PC-9 (cell line): ENCODE measurements around the gene OR52N5. TPM values are rescaled to one million over a fixed set of nuclear protein-coding genes. Genes with fewer than 3 reads are reported as not detected.
A peak's percentile ranks its signal among the peaks of the same experiment; 100 is the strongest.

Experiments used
- BruUV-seq: library from RNA; stranded (reverse); fragments of 400-500 nt; replicated peaks from 2 replicates; lab custom pipeline; 2021; lab: Mats Ljungman, UMichigan
- CTCF ChIA-PET: fragments of 300-600 bp; sonication (Branson Sonifier 250); formaldehyde crosslinking; loops from one replicate; lab custom pipeline; 2022; ENCODE audit warnings: antibody characterized with exemption; lab: Charles Lee
- POLR2A ChIA-PET: fragments of 300-600 bp; sonication (Branson Sonifier 250); formaldehyde crosslinking; loops from one replicate; lab custom pipeline; 2022; ENCODE audit warnings: antibody characterized with exemption; ENCODE audit not compliant: unreplicated experiment; lab: Charles Lee
- DNase-seq, 2 experiments: peaks; one replicate each; pipeline versions ENCODE4 v3.0.0 to v3.0.0-alpha.2; 2015 to 2022; ENCODE audit warnings: mixed read lengths in 1 of 2
- H2AFZ ChIP-seq: fragments of 200-600 bp; sonication (generic); 2 replicates; pipeline ENCODE4 v1.8.1; 2017; ENCODE audit warnings: antibody characterized with exemption
- H3F3A ChIP-seq: fragments of 200-600 bp; sonication (generic); 2 replicates; pipeline ENCODE4 v1.8.1; 2017; ENCODE audit warnings: antibody characterized with exemption, mild to moderate bottlenecking, low read depth; ENCODE audit not compliant: insufficient read depth
- H3K27ac ChIP-seq: fragments of 200-600 bp; sonication (generic); 2 replicates; pipeline ENCODE4 v1.6.1; 2016; ENCODE audit warnings: mixed run types
- H3K27me3 ChIP-seq: fragments of 200-600 bp; sonication (generic); 2 replicates; pipeline ENCODE4 v1.6.1; 2016; ENCODE audit warnings: low read depth, mixed run types; ENCODE audit not compliant: insufficient read depth
- H3K36me3 ChIP-seq: fragments of 200-600 bp; sonication (generic); 2 replicates; pipeline ENCODE4 v1.6.1; 2016; ENCODE audit warnings: low read depth, mixed run types
- H3K4me1 ChIP-seq: fragments of 200-600 bp; sonication (generic); replicated peaks from 2 replicates; pipeline ENCODE4 v1.6.1; 2016; ENCODE audit warnings: mixed run types; ENCODE audit not compliant: insufficient read depth
- H3K4me2 ChIP-seq: fragments of 200-600 bp; sonication (generic); 2 replicates; pipeline ENCODE4 v1.6.1; 2017; ENCODE audit warnings: mixed run types
- H3K4me3 ChIP-seq: fragments of 200-600 bp; sonication (generic); 2 replicates; pipeline ENCODE4 v1.6.1; 2016; ENCODE audit warnings: mixed run types
- H3K79me2 ChIP-seq: fragments of 200-600 bp; sonication (generic); 2 replicates; pipeline ENCODE4 v1.6.1; 2017; ENCODE audit warnings: low read depth, mixed run types
- H3K9me2 ChIP-seq: fragments of 200-600 bp; sonication (generic); 2 replicates; pipeline ENCODE4 v1.8.1; 2017; ENCODE audit warnings: mild to moderate bottlenecking; ENCODE audit not compliant: insufficient read depth
- H3K9me3 ChIP-seq: fragments of 200-600 bp; sonication (generic); 2 replicates; pipeline ENCODE4 v1.8.1; 2016; ENCODE audit warnings: low read depth; ENCODE audit not compliant: insufficient read depth
- H4K20me1 ChIP-seq: fragments of 200-600 bp; sonication (generic); 2 replicates; pipeline ENCODE4 v1.8.1; 2017; ENCODE audit not compliant: insufficient read depth
- CTCF ChIP-seq: fragments of 200-600 bp; sonication (generic); conservative IDR thresholded peaks from 2 replicates; pipeline ENCODE4 v1.6.1; 2017; ENCODE audit warnings: mixed run types, antibody characterized with exemption, mild to moderate bottlenecking, moderate library complexity
- EZH2 ChIP-seq: fragments of 200-600 bp; sonication (generic); IDR thresholded peaks from 2 replicates; pipeline ENCODE4 v1.8.0; 2017; ENCODE audit warnings: antibody characterized with exemption, low read depth
- intact Hi-C: fragments of 100-400 bp; cut with micrococcal nuclease; formaldehyde crosslinking; loops from one replicate; pipeline ENCODE4 v1.10.0; 2022; ENCODE audit not compliant: unreplicated experiment
- total RNA-seq: library from RNA; stranded (reverse); gene quantifications from 2 replicates; pipeline ENCODE4 v1.2.3, GENCODE V29; 2021

Gene OR52N5
- total RNA-seq, 1 experiment from 2014 or later, result not detected

- H3K27ac ChIP-seq, result no peak within 1 kb of the TSS
- ChIA-PET POLR2A (no interaction called here), CTCF (no interaction called here)
- no peaks in the 10 kb centered on the region for H3K9me3 ChIP-seq
- H3K79me2 ChIP-seq, result no peaks in the 10 kb centered on the region
- peak; percentile 35 to 37 for DNase-seq
- H3K4me1 ChIP-seq, result no peaks in the 10 kb centered on the region
- TF ChIP-seq EZH2 (no peak), CTCF (peak; percentile 78)
- H3F3A ChIP-seq, result no peaks in the 10 kb centered on the region
- no peaks in the 10 kb centered on the region for H4K20me1 ChIP-seq
- no TSS peak for BruUV-seq
- H2AFZ ChIP-seq, result peak within 1 kb of the TSS; percentile 55; the same call in 1 of the 2 replicates
- H3K27me3 ChIP-seq, result no peaks in the 10 kb centered on the region
- no peaks in the 10 kb centered on the region for H3K36me3 ChIP-seq
- H3K4me2 ChIP-seq, result peak within 1 kb of the TSS; percentile 66
- peak within 1 kb of the TSS; percentile 35; the same call in 1 of the 2 replicates for H3K4me3 ChIP-seq
- H3K9me2 ChIP-seq, result no peaks in the 10 kb centered on the region
- intact Hi-C loops, result loop anchor here (2.0 to 5.0 kb wide), 2 partner anchors 604 to 1171 kb away; partner anchors contain the start of gene OR51D1
These were observed 25.5 kb upstream of the OR52N5 start, which contains the start of gene OR52N2 for GRCh38 chr11:5808500-5809121. Gene OR52N2 (plus strand): TSS chr11:5808924. CDS start chr11:5820336, 11,412 bp downstream.

GRCh38 chr11:5807580-5807979 is 24.4 kb upstream of the OR52N5 start:
- Histone ChIP-seq H3K9me2 (no peaks in the 10 kb centered on the region), H3K36me3 (no peaks in the 10 kb centered on the region), H3K4me1 (no peaks in the 10 kb centered on the region), H3K9me3 (no peaks in the 10 kb centered on the region), H3K4me2 (no peak overlapping the region), H3K79me2 (no peaks in the 10 kb centered on the region), H4K20me1 (no peaks in the 10 kb centered on the region), H3K4me3 (no peak overlapping the region), H2AFZ (no peak overlapping the region), H3K27ac (no peak overlapping the region), H3F3A (no peaks in the 10 kb centered on the region), H3K27me3 (no peaks in the 10 kb centered on the region)
- TF ChIP-seq CTCF (no peak), EZH2 (no peak)
- intact Hi-C loops, result loop anchor here (5.0 kb wide), 1 partner anchor 1170 kb away; the partner anchor contains the start of gene OR51D1
- BruUV-seq, result no TSS peak
- no peak for DNase-seq
- ChIA-PET CTCF (no interaction called here), POLR2A (no interaction called here)

- no peaks in the 10 kb centered on the region for H3F3A ChIP-seq
- POLR2A ChIA-PET, result no interaction called here
- H4K20me1 ChIP-seq, result no peaks in the 10 kb centered on the region
- H2AFZ ChIP-seq, result no peak overlapping the region
- intact Hi-C loops, result no loop called here
- CTCF ChIA-PET, result no interaction called here
- H3K9me2 ChIP-seq, result no peaks in the 10 kb centered on the region
- no peak overlapping the region for H3K4me2 ChIP-seq
- no peak overlapping the region for H3K4me3 ChIP-seq
- BruUV-seq, result no TSS peak
- H3K27me3 ChIP-seq, result no peaks in the 10 kb centered on the region
- TF ChIP-seq EZH2, result no peak
- no peaks in the 10 kb centered on the region for H3K9me3 ChIP-seq
- no peaks in the 10 kb centered on the region for H3K4me1 ChIP-seq
- no peaks in the 10 kb centered on the region for H3K79me2 ChIP-seq
- DNase-seq, result no peak
- no peak overlapping the region for H3K27ac ChIP-seq
- no peaks in the 10 kb centered on the region for H3K36me3 ChIP-seq
These were observed 20.8 kb upstream of the OR52N5 start for GRCh38 chr11:5803982-5804381.
